ENCODE results near the gene TMEM156.

Gene TMEM156

GRCh38 chr4:39032218-39033085, at the start of gene TMEM156:
TSS of gene TMEM156 (minus strand) at chr4:39032409. CDS start at chr4:39032313, 96 bp downstream.
- peak; percentile 56 for DNase-seq (ENCODE audit: low spot score)
- TF ChIP-seq CTCF (IDR thresholded peaks at IDR 0.05; ENCODE audit: extremely low read depth, missing control alignments): no peak

GRCh38 chr4:39078829-39079228, 46.6 kb upstream of the TMEM156 start:
- no peak for TF ChIP-seq CTCF (IDR thresholded peaks at IDR 0.05; ENCODE audit: extremely low read depth, missing control alignments)
- DNase-seq (ENCODE audit: low spot score): no peak

- no peak for TF ChIP-seq CTCF (IDR thresholded peaks at IDR 0.05; ENCODE audit: extremely low read depth, missing control alignments)
- DNase-seq (ENCODE audit: low spot score): no peak
Observed at GRCh38 chr4:39068907-39069306, 36.7 kb upstream of the TMEM156 start.

- no peak for TF ChIP-seq CTCF (IDR thresholded peaks at IDR 0.05; ENCODE audit: extremely low read depth, missing control alignments)
- no peak for DNase-seq (ENCODE audit: low spot score)
Observed at GRCh38 chr4:39067451-39067850, 35.2 kb upstream of the TMEM156 start.

- DNase-seq (ENCODE audit: low spot score): no peak
- no peak for TF ChIP-seq CTCF (IDR thresholded peaks at IDR 0.05; ENCODE audit: extremely low read depth, missing control alignments)
Observed at GRCh38 chr4:39067031-39067430, 34.8 kb upstream of the TMEM156 start.

- TF ChIP-seq CTCF (IDR thresholded peaks at IDR 0.05; ENCODE audit: extremely low read depth, missing control alignments): no peak
- no peak for DNase-seq (ENCODE audit: low spot score)
Observed at GRCh38 chr4:39066371-39066770, 34.2 kb upstream of the TMEM156 start.

- TF ChIP-seq CTCF (IDR thresholded peaks at IDR 0.05; ENCODE audit: extremely low read depth, missing control alignments): no peak
- no peak for DNase-seq (ENCODE audit: low spot score)
Observed at GRCh38 chr4:39063430-39063829, 31.2 kb upstream of the TMEM156 start.
